ENCODE results near the gene CER1.

GRCh38 chr9:14750821-14751220, 28.3 kb upstream of the CER1 start:
- TF ChIP-seq CSDC2 (CRISPR knock-in tag; IDR thresholded peaks at IDR 0.05), result no peak
- TF ChIP-seq TOX (CRISPR knock-in tag; IDR thresholded peaks at IDR 0.05; ENCODE audit: borderline replicate concordance), result no peak
- no peak for TF ChIP-seq GLIS3 (CRISPR knock-in tag; IDR thresholded peaks at IDR 0.05)
- no peak for TF ChIP-seq CREB5 (CRISPR knock-in tag; IDR thresholded peaks at IDR 0.05; ENCODE audit: low read depth)
